GM19438 (cell line): ENCODE measurements around the gene CNN2.

ENCODE experiments used
- ATAC-seq: cut with Tn5 transposase; IDR thresholded peaks from one replicate; pipeline ENCODE4 v1.9.1; 2021; ENCODE audit warnings: low read depth; ENCODE audit not compliant: unreplicated experiment

The CNN2 gene

GRCh38 chr19:1046836-1047695, 20.7 kb downstream of the CNN2 start:
- ATAC-seq: no peak

- no peak for ATAC-seq
Observed at GRCh38 chr19:1047696-1048147, 21.3 kb downstream of the CNN2 start.

- no peak for ATAC-seq
Observed at GRCh38 chr19:1049106-1049505, 22.7 kb downstream of the CNN2 start.

- ATAC-seq: no peak
Observed at GRCh38 chr19:1049800-1050199, 23.4 kb downstream of the CNN2 start.

GRCh38 chr19:1050989-1051788, 24.8 kb downstream of the CNN2 start:
- ATAC-seq: no peak

GRCh38 chr19:1051791-1052190, 25.4 kb downstream of the CNN2 start:
- no peak for ATAC-seq

- ATAC-seq: no peak
Observed at GRCh38 chr19:1052349-1052975, 26.1 kb downstream of the CNN2 start.

GRCh38 chr19:1053176-1054101, 27.0 kb downstream of the CNN2 start:
- no peak for ATAC-seq

GRCh38 chr19:1054102-1055027, 28.0 kb downstream of the CNN2 start:
- no peak for ATAC-seq

- no peak for ATAC-seq
Observed at GRCh38 chr19:1055028-1055425, 28.6 kb downstream of the CNN2 start.

GRCh38 chr19:1055886-1056620, 29.6 kb downstream of the CNN2 start:
- ATAC-seq: no peak

- no peak for ATAC-seq
Observed at GRCh38 chr19:1057176-1057855, 30.9 kb downstream of the CNN2 start.

GRCh38 chr19:1058112-1058511, 31.7 kb downstream of the CNN2 start:
- ATAC-seq: no peak

GRCh38 chr19:1060689-1061088, 34.3 kb downstream of the CNN2 start:
- no peak for ATAC-seq

- ATAC-seq: no peak
Observed at GRCh38 chr19:1061987-1062386, 35.6 kb downstream of the CNN2 start.

GRCh38 chr19:1062387-1063029, 36.1 kb downstream of the CNN2 start:
- ATAC-seq: no peak
